H9 (cell line): ENCODE results near the gene PRMT2. TPM values are rescaled to one million over a fixed set of nuclear protein-coding genes. Genes with fewer than 3 reads are reported as not detected.

ENCODE experiments used
- DNase-seq: peaks from one replicate; pipeline ENCODE4 v3.0.0-alpha.2; 2017
- H2AFZ ChIP-seq: one replicate; pipeline ENCODE4 v1.6.1; 2013; ENCODE audit warnings: mild to moderate bottlenecking, low read length, control low read depth, moderate library complexity
- H2AK5ac ChIP-seq: 2 replicates; pipeline ENCODE4 v1.6.1; 2013; ENCODE audit warnings: low read length, control low read depth, mixed read lengths; ENCODE audit not compliant: insufficient read length
- H2BK120ac ChIP-seq: one replicate; pipeline ENCODE4 v1.6.1; 2013; ENCODE audit warnings: low read depth, mild to moderate bottlenecking, low read length, control low read depth, inconsistent platforms; ENCODE audit not compliant: poor library complexity, severe bottlenecking
- H2BK12ac ChIP-seq: 2 replicates; pipeline ENCODE4 v1.6.1; 2013; ENCODE audit warnings: low read length, control low read depth, mixed read lengths, low read depth; ENCODE audit not compliant: insufficient read length
- H2BK15ac ChIP-seq: 2 replicates; pipeline ENCODE4 v1.6.1; 2013; ENCODE audit warnings: low read depth, low read length, control low read depth
- H2BK20ac ChIP-seq: one replicate; pipeline ENCODE4 v1.6.1; 2013; ENCODE audit warnings: low read depth, mild to moderate bottlenecking, low read length, control low read depth, inconsistent platforms; ENCODE audit not compliant: poor library complexity, severe bottlenecking
- H2BK5ac ChIP-seq: 2 replicates; pipeline ENCODE4 v1.6.1; 2013; ENCODE audit warnings: low read length, control low read depth, mixed read lengths; ENCODE audit not compliant: insufficient read length
- H3K14ac ChIP-seq: 2 replicates; pipeline ENCODE4 v1.6.1; 2013; ENCODE audit warnings: low read length, control low read depth; ENCODE audit not compliant: insufficient read depth
- H3K18ac ChIP-seq: 2 replicates; pipeline ENCODE4 v1.6.1; 2013; ENCODE audit warnings: low read depth, mild to moderate bottlenecking, mixed read lengths, low read length, control low read depth; ENCODE audit not compliant: insufficient read length
- H3K23ac ChIP-seq: 2 replicates; pipeline ENCODE4 v1.6.1; 2013; ENCODE audit warnings: low read length, control low read depth, mixed read lengths, low read depth; ENCODE audit not compliant: insufficient read length
- H3K23me2 ChIP-seq: 2 replicates; pipeline ENCODE4 v1.6.1; 2013; ENCODE audit warnings: low read depth, mild to moderate bottlenecking, mixed read lengths, low read length, control low read depth; ENCODE audit not compliant: insufficient read length, poor library complexity, severe bottlenecking
- H3K27ac ChIP-seq: 2 replicates; pipeline ENCODE4 v1.5.1; 2013; ENCODE audit warnings: low read length, control low read depth, mixed read lengths, low read depth; ENCODE audit not compliant: insufficient read length
- H3K27me3 ChIP-seq: 2 replicates; pipeline ENCODE4 v1.6.1; 2013; ENCODE audit warnings: low read length, control low read depth, inconsistent platforms; ENCODE audit not compliant: insufficient read depth
- H3K4ac ChIP-seq: 2 replicates; pipeline ENCODE4 v1.6.1; 2013; ENCODE audit warnings: low read depth, mild to moderate bottlenecking, control low read depth, inconsistent platforms, low read length, moderate library complexity
- H3K4me1 ChIP-seq: 2 replicates; pipeline ENCODE4 v1.6.1; 2013; ENCODE audit warnings: low read length, control low read depth, inconsistent platforms; ENCODE audit not compliant: insufficient read depth
- H3K4me2 ChIP-seq: 2 replicates; pipeline ENCODE4 v1.6.1; 2013; ENCODE audit warnings: low read length, control low read depth, mixed read lengths; ENCODE audit not compliant: insufficient read length, insufficient read depth
- H3K56ac ChIP-seq: 2 replicates; pipeline ENCODE4 v1.6.1; 2013; ENCODE audit warnings: low read depth, mild to moderate bottlenecking, mixed read lengths, low read length, control low read depth; ENCODE audit not compliant: insufficient read length
- H3K79me1 ChIP-seq: 2 replicates; pipeline ENCODE4 v1.6.1; 2013; ENCODE audit warnings: low read depth, mild to moderate bottlenecking, moderate library complexity, low read length, control low read depth, inconsistent platforms; ENCODE audit not compliant: insufficient read depth, poor library complexity, severe bottlenecking
- H3K79me2 ChIP-seq: 2 replicates; pipeline ENCODE4 v1.6.1; 2013; ENCODE audit warnings: low read length, control low read depth, inconsistent platforms; ENCODE audit not compliant: insufficient read depth
- H3K9ac ChIP-seq: 2 replicates; pipeline ENCODE4 v1.6.1; 2013; ENCODE audit warnings: low read length, control low read depth, mixed read lengths; ENCODE audit not compliant: insufficient read length; ENCODE audit errors: extremely low read depth
- H3K9me3 ChIP-seq: one replicate; pipeline ENCODE4 v1.6.1; 2013; ENCODE audit warnings: low read depth, low read length, inconsistent platforms; ENCODE audit not compliant: control insufficient read depth
- H3T11ph ChIP-seq: one replicate; pipeline ENCODE4 v1.6.1; 2013; ENCODE audit warnings: mild to moderate bottlenecking, low read length, control low read depth, inconsistent platforms
- H4K20me1 ChIP-seq: one replicate; pipeline ENCODE4 v1.6.1; 2013; ENCODE audit not compliant: control insufficient read depth, insufficient read length, insufficient read depth
- H4K5ac ChIP-seq: 2 replicates; pipeline ENCODE4 v1.6.1; 2013; ENCODE audit warnings: low read depth, mild to moderate bottlenecking, mixed read lengths, low read length, control low read depth; ENCODE audit not compliant: insufficient read length
- H4K8ac ChIP-seq: replicated peaks from 2 replicates; pipeline ENCODE4 v1.6.1; 2013; ENCODE audit warnings: low read length, control low read depth, mixed read lengths, low read depth; ENCODE audit not compliant: insufficient read length
- H4K91ac ChIP-seq: 2 replicates; pipeline ENCODE4 v1.6.1; 2013; ENCODE audit warnings: low read depth, mild to moderate bottlenecking, moderate library complexity, mixed read lengths, low read length, control low read depth; ENCODE audit not compliant: insufficient read length
- H3K27ac Mint-ChIP-seq, 3 experiments: 2 replicates in 2 of 3; 3 replicates in 1 of 3; pipeline ENCODE4 v1.8.0; 2020 to 2021; ENCODE audit warnings: mixed read lengths in 3 of 3, mild to moderate bottlenecking in 1 of 3, moderate library complexity in 1 of 3
- H3K27me3 Mint-ChIP-seq: 2 replicates; pipeline ENCODE4 v1.8.0; 2021; ENCODE audit warnings: low read depth, mild to moderate bottlenecking, moderate library complexity, mixed read lengths
- H3K36me3 Mint-ChIP-seq, 3 experiments: 2 replicates in 2 of 3; 3 replicates in 1 of 3; pipeline ENCODE4 v1.8.0; 2020 to 2021; ENCODE audit warnings: low read depth in 3 of 3, mixed read lengths in 3 of 3; ENCODE audit not compliant: insufficient read depth in 1 of 3
- H3K4me1 Mint-ChIP-seq, 2 experiments: 2 replicates each; pipeline ENCODE4 v1.8.0; 2020; ENCODE audit warnings: mixed read lengths in 2 of 2
- H3K4me3 Mint-ChIP-seq, 2 experiments: 2 replicates in 1 of 2; 3 replicates in 1 of 2; pipeline ENCODE4 v1.8.0; 2020 to 2021; ENCODE audit warnings: mild to moderate bottlenecking in 2 of 2, mixed read lengths in 2 of 2, moderate library complexity in 1 of 2
- H3K9me3 Mint-ChIP-seq, 2 experiments: 2 replicates in 1 of 2; 3 replicates in 1 of 2; pipeline ENCODE4 v1.8.0; 2020; ENCODE audit warnings: mild to moderate bottlenecking in 2 of 2, mixed read lengths in 2 of 2, moderate library complexity in 1 of 2
- WGBS: extraction: QIAGEN DNeasy Blood & Tissue Kit; methylation state at CpG from one replicate; pipeline ENCODE4 v1.1.7; 2013; ENCODE audit warnings: missing lambda C conversion rate, low lambda C conversion rate, mixed read lengths; ENCODE audit not compliant: insufficient read length; ENCODE audit errors: extremely low coverage; 5-methylcytosine and 5-hydroxymethylcytosine counted together
- total RNA-seq: library from RNA; stranded (reverse); gene quantifications from 2 replicates; pipeline ENCODE4 v1.2.1, GENCODE V29; 2021
- TF ChIP-seq, protein P1 (sequence below): fragments of 200-600 bp; sonication (generic); conservative IDR thresholded peaks from 3 replicates; pipeline ENCODE4 v1.8.0; 2021; ENCODE audit warnings: antibody characterized with exemption, mild to moderate bottlenecking

PRMT2 gene
- total RNA-seq, 1 experiment from 2014 or later: 53.7 TPM

DNA sequence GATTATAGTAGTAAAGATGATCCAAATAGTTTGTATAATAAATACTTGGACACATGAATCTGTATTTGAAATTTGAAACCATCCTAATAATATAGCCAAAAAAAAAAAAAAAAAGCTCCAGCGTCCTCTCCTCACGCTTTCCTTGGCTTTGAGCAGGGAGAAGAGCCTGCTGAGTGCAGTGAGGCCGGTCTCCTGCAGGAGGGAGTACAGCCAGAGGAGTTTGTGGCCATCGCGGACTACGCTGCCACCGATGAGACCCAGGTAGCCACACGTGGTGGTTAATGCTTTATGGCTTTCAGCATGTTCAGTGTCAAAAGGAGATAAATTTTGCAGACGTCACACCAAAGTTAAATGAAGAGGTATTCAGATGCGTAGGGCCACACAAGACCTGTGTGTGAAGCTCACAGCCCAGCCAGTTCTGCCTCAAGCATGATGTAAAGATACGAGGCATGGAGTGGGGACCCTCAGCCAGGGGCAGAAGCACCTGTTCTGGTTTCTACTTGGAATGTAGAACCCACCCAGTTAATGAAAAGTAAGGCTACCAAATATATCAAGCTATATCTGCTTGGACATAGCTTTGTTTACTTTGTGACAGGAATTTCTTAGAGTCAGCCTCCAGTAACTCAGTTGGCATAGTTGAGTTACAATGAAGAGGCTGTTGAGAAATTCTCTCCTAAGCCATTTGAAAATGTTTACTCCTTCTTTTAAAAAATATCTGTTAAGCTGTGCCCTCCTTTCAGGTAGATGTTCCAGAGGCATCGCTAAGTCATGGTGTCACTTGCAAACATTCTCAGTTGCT is 8.1 kb downstream of the PRMT2 start:
- no peak overlapping the region for H3K27ac Mint-ChIP-seq
- Histone ChIP-seq H4K20me1 (no peaks in the 10 kb centered on the region), H3K9ac (no peak overlapping the region), H3K27me3 (no peaks in the 10 kb centered on the region), H3K79me1 (no peaks in the 10 kb centered on the region), H2BK20ac (no peak overlapping the region), H3K23ac (no peak overlapping the region), H3K56ac (no peak overlapping the region), H2BK12ac (no peak overlapping the region), H3K23me2 (no peaks in the 10 kb centered on the region), H3K79me2 (no peaks in the 10 kb centered on the region), H3K9me3 (no peaks in the 10 kb centered on the region), H3K4me2 (no peak overlapping the region), H3K18ac (no peak overlapping the region), H2BK15ac (no peak overlapping the region), H2BK5ac (no peak overlapping the region), H2AK5ac (no peak overlapping the region), H4K91ac (no peak overlapping the region), H4K5ac (no peak overlapping the region), H2AFZ (no peak overlapping the region), H3K4me1 (no peaks in the 10 kb centered on the region), H2BK120ac (no peak overlapping the region), H4K8ac (no peak overlapping the region), H3K4ac (no peak overlapping the region), H3T11ph (no peak overlapping the region), H3K27ac (no peak overlapping the region), H3K14ac (no peak overlapping the region)
- peaks cover 30 to 78% (median 68%) of the 10 kb centered on the region in 3 experiments for H3K36me3 Mint-ChIP-seq
- H3K9me3 Mint-ChIP-seq: no peaks in the 10 kb centered on the region
- H3K27me3 Mint-ChIP-seq: no peaks in the 10 kb centered on the region
- WGBS: no CpG with 5 or more reads among the region's 12 CpGs
- H3K4me3 Mint-ChIP-seq: no peak overlapping the region
- TF ChIP-seq, protein P1, sequence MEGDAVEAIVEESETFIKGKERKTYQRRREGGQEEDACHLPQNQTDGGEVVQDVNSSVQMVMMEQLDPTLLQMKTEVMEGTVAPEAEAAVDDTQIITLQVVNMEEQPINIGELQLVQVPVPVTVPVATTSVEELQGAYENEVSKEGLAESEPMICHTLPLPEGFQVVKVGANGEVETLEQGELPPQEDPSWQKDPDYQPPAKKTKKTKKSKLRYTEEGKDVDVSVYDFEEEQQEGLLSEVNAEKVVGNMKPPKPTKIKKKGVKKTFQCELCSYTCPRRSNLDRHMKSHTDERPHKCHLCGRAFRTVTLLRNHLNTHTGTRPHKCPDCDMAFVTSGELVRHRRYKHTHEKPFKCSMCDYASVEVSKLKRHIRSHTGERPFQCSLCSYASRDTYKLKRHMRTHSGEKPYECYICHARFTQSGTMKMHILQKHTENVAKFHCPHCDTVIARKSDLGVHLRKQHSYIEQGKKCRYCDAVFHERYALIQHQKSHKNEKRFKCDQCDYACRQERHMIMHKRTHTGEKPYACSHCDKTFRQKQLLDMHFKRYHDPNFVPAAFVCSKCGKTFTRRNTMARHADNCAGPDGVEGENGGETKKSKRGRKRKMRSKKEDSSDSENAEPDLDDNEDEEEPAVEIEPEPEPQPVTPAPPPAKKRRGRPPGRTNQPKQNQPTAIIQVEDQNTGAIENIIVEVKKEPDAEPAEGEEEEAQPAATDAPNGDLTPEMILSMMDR: 0 out of 3 replicates have a peak, but pooled peaks have one; percentile 10
- H3K4me1 Mint-ChIP-seq: no peaks in the 10 kb centered on the region
- no peak for DNase-seq
